CD4-positive, alpha-beta T cell treated with Interleukin-12 subunit alpha and Interleukin-12 subunit beta, for 1 hour (primary cell): ENCODE measurements around the gene HSPA1L.

Experiments
- DNase-seq: peaks from one replicate; pipeline ENCODE4 v3.0.0-alpha.2; 2020

HSPA1L gene

GRCh38 chr6:31780507-31781243, 34.4 kb downstream of the HSPA1L start:
- DNase-seq = no peak

GRCh38 chr6:31779908-31780307, 35.2 kb downstream of the HSPA1L start:
- no peak for DNase-seq

- DNase-seq = no peak
Observed at GRCh38 chr6:31778999-31779885, 35.8 kb downstream of the HSPA1L start.

GRCh38 chr6:31778193-31778592, 36.9 kb downstream of the HSPA1L start:
- DNase-seq = no peak

GRCh38 chr6:31777667-31778050, 37.4 kb downstream of the HSPA1L start:
- no peak for DNase-seq

- DNase-seq = peak; percentile 79
Observed at GRCh38 chr6:31776989-31777666, 38.0 kb downstream of the HSPA1L start, which contains the start of gene VWA7. Gene VWA7, minus strand, starts transcription at chr6:31777328. Its CDS starts 549 bp downstream, at chr6:31776779.

- DNase-seq = no peak
Observed at GRCh38 chr6:31776485-31776988, 38.5 kb downstream of the HSPA1L start.

GRCh38 chr6:31775633-31776484, 39.2 kb downstream of the HSPA1L start:
- no peak for DNase-seq

- DNase-seq = no peak
Observed at GRCh38 chr6:31775184-31775583, 39.9 kb downstream of the HSPA1L start.

- no peak for DNase-seq
Observed at GRCh38 chr6:31771992-31772358, 43.1 kb downstream of the HSPA1L start.

- DNase-seq = no peak
Observed at GRCh38 chr6:31770860-31771259, 44.2 kb downstream of the HSPA1L start.

- DNase-seq = peak; percentile 86
Observed at GRCh38 chr6:31769684-31770371, 45.3 kb downstream of the HSPA1L start.

GRCh38 chr6:31768363-31769257, 46.5 kb downstream of the HSPA1L start:
- DNase-seq = no peak

GRCh38 chr6:31767096-31767645, 47.9 kb downstream of the HSPA1L start:
- no peak for DNase-seq

GRCh38 chr6:31765910-31766794, 48.9 kb downstream of the HSPA1L start:
- DNase-seq = no peak

GRCh38 chr6:31765559-31765909, 49.5 kb downstream of the HSPA1L start:
- DNase-seq = no peak

- DNase-seq = no peak
Observed at GRCh38 chr6:31764198-31764597, 50.9 kb downstream of the HSPA1L start.

- no peak for DNase-seq
Observed at GRCh38 chr6:31763619-31763940, 51.5 kb downstream of the HSPA1L start.

- no peak for DNase-seq
Observed at GRCh38 chr6:31762878-31763618, 52.0 kb downstream of the HSPA1L start.
